Fibroblast of lung (primary cell): ENCODE measurements around the gene DRAXIN. TPM values are rescaled to one million over a fixed set of nuclear protein-coding genes. Genes with fewer than 3 reads are reported as not detected.

ENCODE experiments used
- DNase-seq, 2 donors: peaks; one replicate each; pipeline versions ENCODE4 v3.0.0 to v3.0.0-alpha.2; 2010; ENCODE audit warnings: low read depth in 2 of 2
- H2AFZ ChIP-seq: 2 replicates; pipeline ENCODE4 v1.5.1; 2012; ENCODE audit warnings: low read length, control low read depth, inconsistent platforms
- H3K27ac ChIP-seq: 2 replicates; pipeline ENCODE4 v1.5.1; 2011; ENCODE audit warnings: low read length, control low read depth; ENCODE audit not compliant: insufficient read depth
- H3K27me3 ChIP-seq: 2 replicates; pipeline ENCODE4 v1.5.1; 2011; ENCODE audit warnings: mild to moderate bottlenecking, low read length; ENCODE audit not compliant: control insufficient read depth, insufficient read depth
- H3K36me3 ChIP-seq: 2 replicates; pipeline ENCODE4 v1.5.1; 2011; ENCODE audit warnings: low read length; ENCODE audit not compliant: control insufficient read depth, insufficient read depth
- H3K4me1 ChIP-seq: 2 replicates; pipeline ENCODE4 v1.5.1; 2011; ENCODE audit warnings: low read length; ENCODE audit not compliant: control insufficient read depth, insufficient read depth; ENCODE audit errors: extremely low read depth
- H3K4me2 ChIP-seq: 2 replicates; pipeline ENCODE4 v1.5.1; 2011; ENCODE audit warnings: low read length, control low read depth; ENCODE audit not compliant: insufficient read depth; ENCODE audit errors: extremely low read depth
- H3K4me3 ChIP-seq, 4 experiments: fragments of 200-600 bp in 1 of 4; sonication (generic) in 1 of 4; replicated peaks in 1 of 4; 2 replicates each; pipeline ENCODE4 v1.5.1; 2011 to 2016; ENCODE audit warnings: low read length in 4 of 4, low read depth in 3 of 4, mild to moderate bottlenecking in 3 of 4, control low read depth in 2 of 4, inconsistent platforms in 1 of 4, mixed read lengths in 1 of 4; ENCODE audit not compliant: insufficient read depth in 1 of 4; ENCODE audit errors: control extremely low read depth in 1 of 4
- H3K79me2 ChIP-seq: 2 replicates; pipeline ENCODE4 v1.5.1; 2012; ENCODE audit warnings: mild to moderate bottlenecking, low read length, inconsistent platforms; ENCODE audit not compliant: control insufficient read depth, insufficient read depth
- H3K9ac ChIP-seq: 2 replicates; pipeline ENCODE4 v1.5.1; 2011; ENCODE audit warnings: mild to moderate bottlenecking, low read length, control low read depth; ENCODE audit not compliant: insufficient read depth
- H3K9me3 ChIP-seq: 2 replicates; pipeline ENCODE4 v1.5.1; 2012; ENCODE audit warnings: low read depth, low read length; ENCODE audit not compliant: control insufficient read depth, insufficient read depth
- H4K20me1 ChIP-seq: 2 replicates; pipeline ENCODE4 v1.5.1; 2011; ENCODE audit warnings: low read length; ENCODE audit not compliant: control insufficient read depth, insufficient read depth; ENCODE audit errors: extremely low read depth
- CTCF ChIP-seq, 2 donors: IDR thresholded peaks in 1 of 2; conservative IDR thresholded peaks in 1 of 2; 1 replicate in 1 of 2; 2 replicates in 1 of 2; pipeline ENCODE4 v1.5.1; 2011 to 2012; ENCODE audit warnings: low read length in 2 of 2, control low read depth in 1 of 2, inconsistent platforms in 1 of 2, low read depth in 1 of 2, mild to moderate bottlenecking in 1 of 2
- EZH2 ChIP-seq: IDR thresholded peaks from 2 replicates; pipeline ENCODE4 v1.5.1; 2012; ENCODE audit warnings: low read length, control low read depth, mild to moderate bottlenecking; ENCODE audit errors: missing control alignments
- polyA plus RNA-seq, 2 donors: library from polyadenylated mRNA; depleted of rRNA in 1 of 2; stranded (reverse) in 1 of 2; unstranded in 1 of 2; fragments of >200 nt; gene quantifications; 2 replicates each; pipeline ENCODE4 v1.2.1, GENCODE V29; 2011 to 2012; ENCODE audit warnings: missing spikeins in 1 of 2
- total RNA-seq: library from RNA; depleted of rRNA; stranded (reverse); fragments of >200 nt; gene quantifications from 2 replicates; pipeline ENCODE4 v1.2.1, GENCODE V29; 2014

Gene DRAXIN
- total and polyA plus RNA-seq, 2 donors (not counting 1 experiment from before 2014, with no cell fraction given): 0.03 to 0.50 TPM

- H2AFZ ChIP-seq: no peak overlapping the region
- no peak overlapping the region for H3K27ac ChIP-seq
- H4K20me1 ChIP-seq: no peaks in the 10 kb centered on the region
- no peak for DNase-seq
- TF ChIP-seq CTCF (conservative IDR thresholded peaks at IDR 0.05 in 1 of 2, IDR thresholded peaks at IDR 0.05 in 1 of 2; ENCODE audit: low read depth in 1 of 2, low read length in 2 of 2) (no peak), EZH2 (no peak)
- no peak overlapping the region for H3K4me2 ChIP-seq
- no peaks in the 10 kb centered on the region for H3K9me3 ChIP-seq
- H3K9ac ChIP-seq: no peak overlapping the region
- no peaks in the 10 kb centered on the region for H3K79me2 ChIP-seq
- no peaks in the 10 kb centered on the region for H3K27me3 ChIP-seq
- H3K36me3 ChIP-seq: peaks cover 17% of the 10 kb centered on the region
- peaks cover 1% of the 10 kb centered on the region for H3K4me1 ChIP-seq
- H3K4me3 ChIP-seq: no peak overlapping the region
These were observed 16.2 kb upstream of the DRAXIN start for GRCh38 chr1:11675325-11675724.

DNA sequence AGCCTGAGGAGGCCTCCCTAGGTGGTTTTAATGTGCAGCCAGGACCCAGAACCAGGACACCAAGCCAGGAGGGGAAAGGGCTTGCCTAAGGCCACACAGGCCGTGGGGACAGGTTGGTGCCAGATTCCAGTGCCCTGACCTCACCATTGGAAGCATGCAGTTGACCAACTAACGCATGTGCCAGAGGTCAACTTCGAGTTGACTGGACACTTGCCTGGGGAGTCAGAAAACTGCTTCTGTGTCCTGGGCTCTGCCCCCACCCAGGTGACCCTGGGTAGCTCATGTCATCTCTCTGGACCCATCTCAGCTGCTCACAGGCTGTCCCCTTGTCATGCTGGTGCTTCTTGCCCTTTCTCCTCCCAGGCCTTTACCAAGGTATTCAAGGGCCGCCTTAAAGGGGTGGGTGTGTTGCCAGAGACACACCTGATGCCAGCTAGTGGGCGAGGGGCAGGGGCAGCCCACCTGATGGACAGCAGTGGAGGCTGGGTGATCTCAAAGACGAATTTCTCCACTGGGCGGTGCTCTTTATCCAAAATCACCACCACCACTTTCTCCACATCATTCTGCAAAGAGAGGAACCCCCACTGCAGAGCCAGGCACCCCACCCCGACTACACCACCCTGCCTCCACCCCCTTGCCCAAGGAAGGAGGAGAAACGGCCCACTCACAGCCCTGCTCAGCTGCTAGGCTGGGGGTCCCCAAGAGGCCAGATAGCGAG is 15.0 kb upstream of the DRAXIN start:
- Histone ChIP-seq H3K4me1 (peaks cover 3% of the 10 kb centered on the region), H3K4me2 (no peak overlapping the region), H2AFZ (no peak overlapping the region), H3K27me3 (no peaks in the 10 kb centered on the region), H4K20me1 (no peaks in the 10 kb centered on the region), H3K27ac (no peak overlapping the region), H3K79me2 (no peaks in the 10 kb centered on the region), H3K36me3 (peaks cover 17% of the 10 kb centered on the region), H3K4me3 (no peak overlapping the region), H3K9me3 (no peaks in the 10 kb centered on the region), H3K9ac (no peak overlapping the region)
- DNase-seq: no peak
- no peak for TF ChIP-seq CTCF (conservative IDR thresholded peaks at IDR 0.05 in 1 of 2, IDR thresholded peaks at IDR 0.05 in 1 of 2; ENCODE audit: low read depth in 1 of 2, low read length in 2 of 2)
- TF ChIP-seq EZH2: no peak

GRCh38 chr1:11678442-11678841 is 13.1 kb upstream of the DRAXIN start:
- H3K27me3 ChIP-seq: no peaks in the 10 kb centered on the region
- no peak for DNase-seq
- no peak for TF ChIP-seq EZH2
- no peak for TF ChIP-seq CTCF (conservative IDR thresholded peaks at IDR 0.05 in 1 of 2, IDR thresholded peaks at IDR 0.05 in 1 of 2; ENCODE audit: low read depth in 1 of 2, low read length in 2 of 2)
- H3K79me2 ChIP-seq: no peaks in the 10 kb centered on the region
- H3K27ac ChIP-seq: no peak overlapping the region
- H4K20me1 ChIP-seq: no peaks in the 10 kb centered on the region
- no peak overlapping the region for H3K4me3 ChIP-seq
- H3K36me3 ChIP-seq: peaks cover 15% of the 10 kb centered on the region
- H3K9me3 ChIP-seq: no peaks in the 10 kb centered on the region
- no peak overlapping the region for H2AFZ ChIP-seq
- peaks cover 6% of the 10 kb centered on the region for H3K4me1 ChIP-seq
- H3K4me2 ChIP-seq: no peak overlapping the region
- H3K9ac ChIP-seq: no peak overlapping the region
